Measurements from ENCODE around the gene ZNF555.

The ZNF555 gene

GRCh38 chr19:2850256-2850925 lies 9.1 kb downstream of the ZNF555 start:
- peaks cover 54% of the 10 kb centered on the region for H3K36me3 ChIP-seq (ENCODE audit: low read depth)
- ATAC-seq (ENCODE audit: low read depth) = no peak

GRCh38 chr19:2852598-2852997 lies 11.3 kb downstream of the ZNF555 start:
- H3K4me1 ChIP-seq (ENCODE audit: insufficient read depth, poor library complexity, severe bottlenecking) = no peaks in the 10 kb centered on the region
- H3K27me3 ChIP-seq (ENCODE audit: insufficient read depth, poor library complexity, severe bottlenecking) = no peaks in the 10 kb centered on the region
- ATAC-seq (ENCODE audit: low read depth) (no peak), DNase-seq (ENCODE audit: low spot score) (no peak)
- H3K9me3 ChIP-seq (ENCODE audit: severe bottlenecking) = peaks cover 23% of the 10 kb centered on the region
- TF ChIP-seq, protein P1, sequence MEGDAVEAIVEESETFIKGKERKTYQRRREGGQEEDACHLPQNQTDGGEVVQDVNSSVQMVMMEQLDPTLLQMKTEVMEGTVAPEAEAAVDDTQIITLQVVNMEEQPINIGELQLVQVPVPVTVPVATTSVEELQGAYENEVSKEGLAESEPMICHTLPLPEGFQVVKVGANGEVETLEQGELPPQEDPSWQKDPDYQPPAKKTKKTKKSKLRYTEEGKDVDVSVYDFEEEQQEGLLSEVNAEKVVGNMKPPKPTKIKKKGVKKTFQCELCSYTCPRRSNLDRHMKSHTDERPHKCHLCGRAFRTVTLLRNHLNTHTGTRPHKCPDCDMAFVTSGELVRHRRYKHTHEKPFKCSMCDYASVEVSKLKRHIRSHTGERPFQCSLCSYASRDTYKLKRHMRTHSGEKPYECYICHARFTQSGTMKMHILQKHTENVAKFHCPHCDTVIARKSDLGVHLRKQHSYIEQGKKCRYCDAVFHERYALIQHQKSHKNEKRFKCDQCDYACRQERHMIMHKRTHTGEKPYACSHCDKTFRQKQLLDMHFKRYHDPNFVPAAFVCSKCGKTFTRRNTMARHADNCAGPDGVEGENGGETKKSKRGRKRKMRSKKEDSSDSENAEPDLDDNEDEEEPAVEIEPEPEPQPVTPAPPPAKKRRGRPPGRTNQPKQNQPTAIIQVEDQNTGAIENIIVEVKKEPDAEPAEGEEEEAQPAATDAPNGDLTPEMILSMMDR (IDR thresholded peaks at IDR 0.05; ENCODE audit: poor library complexity, severe bottlenecking) = no peak
- no peak overlapping the region for H3K27ac ChIP-seq (ENCODE audit: poor library complexity, severe bottlenecking)
- no peak overlapping the region for H3K4me3 ChIP-seq (ENCODE audit: severe bottlenecking)
- peaks cover 48% of the 10 kb centered on the region for H3K36me3 ChIP-seq (ENCODE audit: low read depth)

More at GRCh38 chr19:2850256-2850925, 9.1 kb downstream of the ZNF555 start:
- no peaks in the 10 kb centered on the region for H3K27me3 ChIP-seq (ENCODE audit: insufficient read depth, poor library complexity, severe bottlenecking)
- H3K4me1 ChIP-seq (ENCODE audit: insufficient read depth, poor library complexity, severe bottlenecking) = no peaks in the 10 kb centered on the region
- H3K4me3 ChIP-seq (ENCODE audit: severe bottlenecking) = no peak overlapping the region
- peaks cover 23% of the 10 kb centered on the region for H3K9me3 ChIP-seq (ENCODE audit: severe bottlenecking)
- no peak for DNase-seq (ENCODE audit: low spot score)
- no peak overlapping the region for H3K27ac ChIP-seq (ENCODE audit: poor library complexity, severe bottlenecking)
- TF ChIP-seq, protein P1 (IDR thresholded peaks at IDR 0.05; ENCODE audit: poor library complexity, severe bottlenecking) = no peak

DNA sequence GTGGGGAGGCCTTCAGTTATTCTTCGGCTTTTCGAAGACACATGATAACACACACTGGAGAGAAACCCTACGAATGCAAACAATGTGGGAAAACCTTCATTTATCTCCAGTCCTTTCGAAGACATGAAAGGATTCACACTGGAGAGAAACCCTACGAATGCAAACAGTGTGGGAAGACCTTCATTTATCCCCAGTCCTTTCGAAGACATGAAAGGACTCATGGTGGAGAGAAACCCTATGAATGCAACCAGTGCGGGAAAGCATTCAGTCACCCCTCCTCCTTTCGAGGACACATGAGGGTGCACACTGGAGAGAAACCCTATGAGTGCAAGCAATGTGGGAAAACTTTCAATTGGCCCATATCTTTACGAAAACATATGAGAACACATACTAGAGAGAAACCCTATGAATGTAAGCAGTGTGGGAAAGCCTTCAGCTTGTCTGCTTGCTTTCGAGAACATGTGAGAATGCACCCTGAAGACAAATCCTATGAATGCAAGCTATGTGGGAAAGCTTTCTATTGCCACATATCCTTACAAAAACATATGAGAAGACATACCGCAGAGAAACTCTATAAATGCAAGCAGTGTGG lies 11.8 kb downstream of the ZNF555 start:
- TF ChIP-seq, protein P1 (IDR thresholded peaks at IDR 0.05; ENCODE audit: poor library complexity, severe bottlenecking) = no peak
- peaks cover 23% of the 10 kb centered on the region for H3K9me3 ChIP-seq (ENCODE audit: severe bottlenecking)
- no peak overlapping the region for H3K4me3 ChIP-seq (ENCODE audit: severe bottlenecking)
- no peaks in the 10 kb centered on the region for H3K4me1 ChIP-seq (ENCODE audit: insufficient read depth, poor library complexity, severe bottlenecking)
- ATAC-seq (ENCODE audit: low read depth) (no peak), DNase-seq (ENCODE audit: low spot score) (no peak)
- H3K36me3 ChIP-seq (ENCODE audit: low read depth) = peaks cover 48% of the 10 kb centered on the region
- no peaks in the 10 kb centered on the region for H3K27me3 ChIP-seq (ENCODE audit: insufficient read depth, poor library complexity, severe bottlenecking)
- no peak overlapping the region for H3K27ac ChIP-seq (ENCODE audit: poor library complexity, severe bottlenecking)

- DNase-seq (ENCODE audit: low spot score) (no peak), ATAC-seq (ENCODE audit: low read depth) (no peak)
- Histone ChIP-seq H3K36me3 (ENCODE audit: low read depth) (peaks cover 48% of the 10 kb centered on the region), H3K9me3 (ENCODE audit: severe bottlenecking) (peaks cover 20% of the 10 kb centered on the region), H3K4me3 (ENCODE audit: severe bottlenecking) (no peak overlapping the region), H3K4me1 (ENCODE audit: insufficient read depth, poor library complexity, severe bottlenecking) (no peaks in the 10 kb centered on the region), H3K27ac (ENCODE audit: poor library complexity, severe bottlenecking) (no peak overlapping the region), H3K27me3 (ENCODE audit: insufficient read depth, poor library complexity, severe bottlenecking) (no peaks in the 10 kb centered on the region)
- TF ChIP-seq, protein P1 (IDR thresholded peaks at IDR 0.05; ENCODE audit: poor library complexity, severe bottlenecking) = no peak
Observed at GRCh38 chr19:2854849-2855248, 13.6 kb downstream of the ZNF555 start.
